Adrenal gland (tissue), 5 donors: ENCODE results near the gene CPA2.

ENCODE experiments used
- CTCF ChIP-seq, 6 experiments: fragments of 450-650 bp in 4 of 6; fragments of 200-600 bp in 2 of 6; sonication (generic) in 1 of 6; IDR thresholded peaks; 1 replicate in 5 of 6; 2 replicates in 1 of 6; pipeline versions ENCODE4 v1.5.1 to v1.8.0; 2016 to 2021; ENCODE audit warnings: antibody characterized with exemption in 6 of 6, mild to moderate bottlenecking in 2 of 6, moderate library complexity in 1 of 6
- POLR2A ChIP-seq, 2 donors: fragments of 450-650 bp; IDR thresholded peaks; one replicate each; pipeline ENCODE4 v1.6.1; 2017; ENCODE audit warnings: antibody characterized with exemption in 2 of 2, mild to moderate bottlenecking in 2 of 2, moderate library complexity in 1 of 2
- donor health status: DM: no; HTN: no; CAD: no.

- TF ChIP-seq CTCF (IDR thresholded peaks at IDR 0.05) (no peak), POLR2A (IDR thresholded peaks at IDR 0.05) (no peak)
Measured at GRCh38 chr7:130258494-130259078, 8.1 kb upstream of the CPA2 start.
